K562 (cell line): ENCODE data around the gene HOXC10. TPM values are rescaled to one million over a fixed set of nuclear protein-coding genes. Genes with fewer than 3 reads are reported as not detected.
A peak's percentile ranks its signal among the peaks of the same experiment; 100 is the strongest.

ENCODE experiments used
- ARID4B ChIP-seq: sonication (generic); formaldehyde crosslinking; IDR thresholded peaks from 2 replicates; pipeline ENCODE4 v1.8.0; 2022; ENCODE audit warnings: mild to moderate bottlenecking, missing genetic modification reagents
- EP400 ChIP-seq: fragments of 450-650 bp; IDR thresholded peaks from 2 replicates; pipeline ENCODE4 v1.6.1; 2017; ENCODE audit warnings: antibody characterized with exemption, mild to moderate bottlenecking, moderate library complexity
- FIP1L1 ChIP-seq: fragments of 200-400 bp; formaldehyde crosslinking; IDR thresholded peaks from 2 replicates; pipeline ENCODE4 v1.6.1; 2018; ENCODE audit warnings: mild to moderate bottlenecking, low read depth, low read length; ENCODE audit not compliant: poor library complexity, severe bottlenecking
- HDAC6 ChIP-seq: IDR thresholded peaks from 2 replicates; pipeline ENCODE4 v1.6.1; 2012; ENCODE audit warnings: low read depth, mild to moderate bottlenecking, control low read depth, inconsistent platforms, low read length, moderate library complexity
- PBX2 ChIP-seq, 2 experiments: IDR thresholded peaks in 1 of 2; conservative IDR thresholded peaks in 1 of 2; 2 replicates each; pipeline ENCODE4 v1.6.1; 2016; ENCODE audit warnings: low read depth in 2 of 2, mild to moderate bottlenecking in 1 of 2, missing compliant biosample characterization in 1 of 2, missing genetic modification characterization in 1 of 2, moderate library complexity in 1 of 2
- SAFB ChIP-seq: fragments of 200-400 bp; formaldehyde crosslinking; IDR thresholded peaks from 2 replicates; pipeline ENCODE4 v1.6.1; 2017; ENCODE audit warnings: low read depth, low read length, borderline replicate concordance
- SUPT5H ChIP-seq: fragments of 450-650 bp; IDR thresholded peaks from 2 replicates; pipeline ENCODE4 v1.6.1; 2016
- TAL1 ChIP-seq: fragments of 450-650 bp; IDR thresholded peaks from 2 replicates; pipeline ENCODE4 v1.6.1; 2016; ENCODE audit warnings: mild to moderate bottlenecking
- TEAD1 ChIP-seq, 2 experiments: fragments of 450-650 bp in 1 of 2; sonication (generic) in 1 of 2; formaldehyde crosslinking; IDR thresholded peaks; 2 replicates each; pipeline versions ENCODE4 v1.4.0 to v1.8.0; 2020 to 2022; ENCODE audit warnings: mild to moderate bottlenecking in 2 of 2, missing genetic modification reagents in 1 of 2
- U2AF2 ChIP-seq: fragments of 200-400 bp; formaldehyde crosslinking; optimal IDR thresholded peaks from 2 replicates; pipeline ENCODE3; 2017; ENCODE audit warnings: low read depth, mild to moderate bottlenecking, low read length
- ZBTB43 ChIP-seq: sonication (generic); formaldehyde crosslinking; IDR thresholded peaks from 2 replicates; pipeline ENCODE4 v1.8.0; 2023; ENCODE audit warnings: mild to moderate bottlenecking, missing genetic modification reagents
- ZC3H4 ChIP-seq: sonication (generic); formaldehyde crosslinking; IDR thresholded peaks from 2 replicates; pipeline ENCODE4 v1.9.0; 2021; ENCODE audit warnings: missing genetic modification reagents, borderline replicate concordance
- ZNF232 ChIP-seq: sonication (generic); formaldehyde crosslinking; IDR thresholded peaks from 2 replicates; pipeline ENCODE4 v1.8.0; 2022; ENCODE audit warnings: mild to moderate bottlenecking, missing genetic modification reagents
- ZNF263 ChIP-seq: sonication (generic); formaldehyde crosslinking; IDR thresholded peaks from 2 replicates; pipeline ENCODE4 v1.8.0; 2022; ENCODE audit warnings: mild to moderate bottlenecking, missing genetic modification reagents, borderline replicate concordance
- ZNF449 ChIP-seq: fragments of 250-450 bp; sonication (Bioruptor Pico); IDR thresholded peaks from 2 replicates; pipeline ENCODE4 v1.8.0; 2022; ENCODE audit warnings: moderate library complexity, mild to moderate bottlenecking, inconsistent platforms
- polyA plus RNA-seq, 8 experiments: library from polyadenylated mRNA; depleted of rRNA in 4 of 8; stranded (reverse) in 5 of 8; unstranded in 3 of 8; fragments of >200 nt; fragmentation: Nextera tagmentation in 2 of 8; fragmentation: Illumina TruSeq in 1 of 8; extraction: Ambion mirVana in 2 of 8; extraction: Trizol in 1 of 8; gene quantifications; 2 replicates each; pipeline versions ENCODE4 v1.2.1 to v1.2.3, GENCODE V29; 2011 to 2014; ENCODE audit warnings: inconsistent platforms in 1 of 8, missing spikeins in 1 of 8
- total RNA-seq, 7 experiments: library from RNA; depleted of rRNA in 6 of 7; stranded (reverse); fragments of >200 nt in 6 of 7; fragmentation: Illumina TruSeq in 2 of 7; extraction: Trizol in 2 of 7; gene quantifications; 2 replicates each; pipeline versions ENCODE4 v1.2.1 to v1.2.3, GENCODE V29; 2011 to 2021; ENCODE audit warnings: low replicate concordance in 1 of 7

HOXC10 gene
- total and polyA plus RNA-seq, 9 of the 15 experiments (the other 6 are each of a cell fraction or from before 2014, with no cell fraction given), result 0.13 to 0.77 (median 0.35) TPM; not detected in 2

GRCh38 chr12:54000116-54001114 lies 15.5 kb downstream of the HOXC10 start, which contains the start of gene HOXC9 (continued):
- peak; percentile 71 for TF ChIP-seq ARID4B (CRISPR knock-in tag)
- TF ChIP-seq SUPT5H, result 0 out of 2 replicates have a peak, but pooled peaks have one; percentile 59
- peak; percentile 32 for TF ChIP-seq FIP1L1
- no peak for TF ChIP-seq HDAC6
- TF ChIP-seq ZC3H4 (CRISPR knock-in tag), result 0 out of 2 replicates have a peak, but pooled peaks have one; percentile 33
- TF ChIP-seq ZNF263 (CRISPR knock-in tag), result peak; percentile 64
- TF ChIP-seq ZBTB43 (CRISPR knock-in tag), result peak; percentile 57; the same call in 1 of the 2 replicates
- no peak for TF ChIP-seq U2AF2
- TF ChIP-seq TEAD1 (CRISPR knock-in tag; IDR thresholded peaks at IDR 0.05), result peak in 1 of 2 experiments; percentile 70; a peak in 1 of 4 replicates
- peak; percentile 39 for TF ChIP-seq EP400
- no peak for TF ChIP-seq ZNF449 (CRISPR knock-in tag)
- 0 out of 2 replicates have a peak, but pooled peaks have one; percentile 44 for TF ChIP-seq ZNF232 (CRISPR knock-in tag)
- TF ChIP-seq PBX2 (CRISPR knock-in tag; IDR thresholded peaks at IDR 0.05; ENCODE audit: low read depth), result no peak
- no peak for TF ChIP-seq PBX2 (tag; conservative IDR thresholded peaks at IDR 0.05; ENCODE audit: low read depth)
- TF ChIP-seq TAL1, result no peak
- TF ChIP-seq SAFB, result 0 out of 2 replicates have a peak, but pooled peaks have one; percentile 21
